MM.1S (cell line): ENCODE data around the gene LPIN1.

Experiments
- DNase-seq: peaks from one replicate; pipeline ENCODE4 v3.0.0-alpha.2; 2015
- H2AFZ ChIP-seq: fragments of 300-600 bp; sonication (generic); 2 replicates; pipeline ENCODE4 v1.6.0; 2016; ENCODE audit warnings: antibody characterized with exemption, low read length
- H3F3A ChIP-seq: fragments of 300-600 bp; sonication (generic); 2 replicates; pipeline ENCODE4 v1.6.1; 2016; ENCODE audit warnings: mild to moderate bottlenecking, antibody characterized with exemption, low read length, moderate library complexity, mixed read lengths; ENCODE audit not compliant: insufficient read depth
- H3K27ac ChIP-seq: fragments of 300-600 bp; sonication (generic); 2 replicates; pipeline ENCODE4 v1.5.1; 2016; ENCODE audit warnings: mild to moderate bottlenecking, low read length
- H3K27me3 ChIP-seq: fragments of 300-600 bp; sonication (generic); replicated peaks from 2 replicates; pipeline ENCODE4 v1.6.0; 2016; ENCODE audit warnings: low read length; ENCODE audit not compliant: insufficient read depth
- H3K36me3 ChIP-seq: fragments of 300-600 bp; sonication (generic); replicated peaks from 2 replicates; pipeline ENCODE4 v1.6.1; 2016; ENCODE audit warnings: mild to moderate bottlenecking, low read length, mixed read lengths; ENCODE audit not compliant: insufficient read depth
- H3K4me1 ChIP-seq: fragments of 300-600 bp; sonication (generic); 2 replicates; pipeline ENCODE4 v1.6.1; 2016; ENCODE audit warnings: low read length, mixed read lengths
- H3K4me2 ChIP-seq: fragments of 300-600 bp; sonication (generic); 2 replicates; pipeline ENCODE4 v1.6.0; 2016; ENCODE audit warnings: low read depth, low read length
- H3K4me3 ChIP-seq: fragments of 300-600 bp; sonication (generic); 2 replicates; pipeline ENCODE4 v1.5.1; 2016; ENCODE audit warnings: low read length, mixed read lengths
- H3K79me2 ChIP-seq: fragments of 300-600 bp; sonication (generic); 2 replicates; pipeline ENCODE4 v1.6.1; 2016; ENCODE audit warnings: mixed run types, low read length, mixed read lengths
- H3K9ac ChIP-seq: fragments of 300-600 bp; sonication (generic); 2 replicates; pipeline ENCODE4 v1.6.1; 2016; ENCODE audit warnings: low read length, mixed read lengths
- H3K9me2 ChIP-seq: fragments of 300-600 bp; sonication (generic); replicated peaks from 2 replicates; pipeline ENCODE4 v1.6.1; 2016; ENCODE audit warnings: mild to moderate bottlenecking, low read length, mixed read lengths; ENCODE audit not compliant: insufficient read depth
- H3K9me3 ChIP-seq: fragments of 300-600 bp; sonication (generic); replicated peaks from 2 replicates; pipeline ENCODE4 v1.6.1; 2016; ENCODE audit warnings: mild to moderate bottlenecking, low read length, mixed read lengths; ENCODE audit not compliant: insufficient read depth
- H4K20me1 ChIP-seq: fragments of 300-600 bp; sonication (generic); 2 replicates; pipeline ENCODE4 v1.6.1; 2016; ENCODE audit warnings: mild to moderate bottlenecking, low read length, moderate library complexity, mixed read lengths; ENCODE audit not compliant: insufficient read depth
- CTCF ChIP-seq: fragments of 300-600 bp; sonication (generic); IDR thresholded peaks from 2 replicates; pipeline ENCODE4 v1.5.1; 2016; ENCODE audit warnings: antibody characterized with exemption, low read length, mixed read lengths
- EZH2 ChIP-seq: fragments of 300-600 bp; sonication (generic); optimal IDR thresholded peaks from 2 replicates; pipeline ENCODE3; 2017; ENCODE audit warnings: low read depth, mild to moderate bottlenecking, antibody characterized with exemption, low read length, mixed read lengths
- EZH2phosphoT487 ChIP-seq: fragments of 300-600 bp; sonication (generic); IDR thresholded peaks from 2 replicates; pipeline ENCODE4 v1.6.1; 2018; ENCODE audit warnings: antibody characterized with exemption, low read length

Gene LPIN1

GRCh38 chr2:11770531-11771188 lies 24.2 kb downstream of the LPIN1 start:
- no peak for DNase-seq
- no peak overlapping the region for H3K27ac ChIP-seq
- no peak overlapping the region for H3K4me3 ChIP-seq
- H3K9me2 ChIP-seq = no peaks in the 10 kb centered on the region
- peaks cover 46% of the 10 kb centered on the region for H3F3A ChIP-seq
- TF ChIP-seq EZH2 (no peak), CTCF (no peak), EZH2phosphoT487 (no peak)
- H3K79me2 ChIP-seq = peaks cover 90% of the 10 kb centered on the region
- H3K9me3 ChIP-seq = no peaks in the 10 kb centered on the region
- H4K20me1 ChIP-seq = no peaks in the 10 kb centered on the region
- H3K9ac ChIP-seq = no peak overlapping the region
- H3K4me2 ChIP-seq = no peak overlapping the region
- H3K27me3 ChIP-seq = no peaks in the 10 kb centered on the region
- H2AFZ ChIP-seq = no peak overlapping the region
- H3K36me3 ChIP-seq = peaks cover 41% of the 10 kb centered on the region
- peaks cover 30% of the 10 kb centered on the region for H3K4me1 ChIP-seq

- Histone ChIP-seq H3K79me2 (peaks cover 88% of the 10 kb centered on the region), H2AFZ (no peak overlapping the region), H4K20me1 (no peaks in the 10 kb centered on the region), H3K27ac (no peak overlapping the region), H3K4me3 (no peak overlapping the region), H3K9me3 (no peaks in the 10 kb centered on the region), H3K4me2 (no peak overlapping the region), H3K9me2 (no peaks in the 10 kb centered on the region), H3K27me3 (no peaks in the 10 kb centered on the region), H3F3A (peaks cover 46% of the 10 kb centered on the region), H3K4me1 (peaks cover 31% of the 10 kb centered on the region), H3K9ac (no peak overlapping the region), H3K36me3 (peaks cover 42% of the 10 kb centered on the region)
- TF ChIP-seq EZH2 (no peak), CTCF (no peak), EZH2phosphoT487 (no peak)
- DNase-seq = no peak
Measured at GRCh38 chr2:11771971-11772615, 25.7 kb downstream of the LPIN1 start.

- no peak overlapping the region; the same call in 1 of the 2 replicates for H3K27ac ChIP-seq
- H3K27me3 ChIP-seq = no peaks in the 10 kb centered on the region
- peaks cover 40% of the 10 kb centered on the region for H3K4me1 ChIP-seq
- H3F3A ChIP-seq = peaks cover 50% of the 10 kb centered on the region
- TF ChIP-seq EZH2 = no peak
- no peak for TF ChIP-seq EZH2phosphoT487
- TF ChIP-seq CTCF = no peak
- peaks cover 88% of the 10 kb centered on the region for H3K79me2 ChIP-seq
- no peaks in the 10 kb centered on the region for H3K9me3 ChIP-seq
- no peak overlapping the region for H3K9ac ChIP-seq
- peaks cover 37% of the 10 kb centered on the region for H3K36me3 ChIP-seq
- no peak overlapping the region for H3K4me2 ChIP-seq
- DNase-seq = no peak
- no peaks in the 10 kb centered on the region for H3K9me2 ChIP-seq
- H3K4me3 ChIP-seq = no peak overlapping the region
- H2AFZ ChIP-seq = no peak overlapping the region
- no peaks in the 10 kb centered on the region for H4K20me1 ChIP-seq
Measured at GRCh38 chr2:11773111-11773510, 26.7 kb downstream of the LPIN1 start.
